A549 (cell line): ENCODE results near the gene UBA52.

Experiments
- NFE2L2 ChIP-seq: fragments of 150-350 bp; conservative IDR thresholded peaks from 2 replicates; pipeline ENCODE4 v1.6.1; 2014; ENCODE audit warnings: low read length
- RAD21 ChIP-seq, 2 experiments: fragments of >200 bp in 1 of 2; sonication (Bioruptor Twin) in 1 of 2; formaldehyde crosslinking in 1 of 2; IDR thresholded peaks in 1 of 2; conservative IDR thresholded peaks in 1 of 2; 2 replicates in 1 of 2; 3 replicates in 1 of 2; pipeline ENCODE4 v1.6.1; 2012 to 2018; ENCODE audit warnings: inconsistent platforms in 1 of 2
- RCOR1 ChIP-seq: fragments of 150-350 bp; IDR thresholded peaks from 2 replicates; pipeline ENCODE4 v1.6.1; 2014; ENCODE audit warnings: antibody characterized with exemption, low read length, low read depth
- USF2 ChIP-seq: fragments of 450-650 bp; IDR thresholded peaks from 2 replicates; pipeline ENCODE4 v1.6.1; 2014; ENCODE audit warnings: antibody characterized with exemption
- ZSCAN20 ChIP-seq: fragments of 250-450 bp; sonication (Bioruptor Pico); IDR thresholded peaks from 2 replicates; pipeline ENCODE4 v1.8.0; 2022; ENCODE audit warnings: mild to moderate bottlenecking, moderate library complexity
- TF ChIP-seq, protein P1 (sequence below): fragments of >200 bp; sonication (Bioruptor Twin); formaldehyde crosslinking; IDR thresholded peaks from 3 replicates; pipeline ENCODE4 v1.5.1; 2016
- TF ChIP-seq, protein P2 (sequence below): fragments of 200-600 bp; sonication (generic); IDR thresholded peaks from 2 replicates; pipeline ENCODE4 v1.6.1; 2016; ENCODE audit warnings: antibody characterized with exemption, mild to moderate bottlenecking, moderate library complexity

- TF ChIP-seq RAD21 (conservative IDR thresholded peaks at IDR 0.05 in 1 of 2, IDR thresholded peaks at IDR 0.05 in 1 of 2) (no peak), USF2 (no peak), RCOR1 (no peak), NFE2L2 (no peak), ZSCAN20 (CRISPR knock-in tag) (no peak)
- TF ChIP-seq, protein P1, sequence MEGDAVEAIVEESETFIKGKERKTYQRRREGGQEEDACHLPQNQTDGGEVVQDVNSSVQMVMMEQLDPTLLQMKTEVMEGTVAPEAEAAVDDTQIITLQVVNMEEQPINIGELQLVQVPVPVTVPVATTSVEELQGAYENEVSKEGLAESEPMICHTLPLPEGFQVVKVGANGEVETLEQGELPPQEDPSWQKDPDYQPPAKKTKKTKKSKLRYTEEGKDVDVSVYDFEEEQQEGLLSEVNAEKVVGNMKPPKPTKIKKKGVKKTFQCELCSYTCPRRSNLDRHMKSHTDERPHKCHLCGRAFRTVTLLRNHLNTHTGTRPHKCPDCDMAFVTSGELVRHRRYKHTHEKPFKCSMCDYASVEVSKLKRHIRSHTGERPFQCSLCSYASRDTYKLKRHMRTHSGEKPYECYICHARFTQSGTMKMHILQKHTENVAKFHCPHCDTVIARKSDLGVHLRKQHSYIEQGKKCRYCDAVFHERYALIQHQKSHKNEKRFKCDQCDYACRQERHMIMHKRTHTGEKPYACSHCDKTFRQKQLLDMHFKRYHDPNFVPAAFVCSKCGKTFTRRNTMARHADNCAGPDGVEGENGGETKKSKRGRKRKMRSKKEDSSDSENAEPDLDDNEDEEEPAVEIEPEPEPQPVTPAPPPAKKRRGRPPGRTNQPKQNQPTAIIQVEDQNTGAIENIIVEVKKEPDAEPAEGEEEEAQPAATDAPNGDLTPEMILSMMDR, result no peak
- TF ChIP-seq, protein P2, sequence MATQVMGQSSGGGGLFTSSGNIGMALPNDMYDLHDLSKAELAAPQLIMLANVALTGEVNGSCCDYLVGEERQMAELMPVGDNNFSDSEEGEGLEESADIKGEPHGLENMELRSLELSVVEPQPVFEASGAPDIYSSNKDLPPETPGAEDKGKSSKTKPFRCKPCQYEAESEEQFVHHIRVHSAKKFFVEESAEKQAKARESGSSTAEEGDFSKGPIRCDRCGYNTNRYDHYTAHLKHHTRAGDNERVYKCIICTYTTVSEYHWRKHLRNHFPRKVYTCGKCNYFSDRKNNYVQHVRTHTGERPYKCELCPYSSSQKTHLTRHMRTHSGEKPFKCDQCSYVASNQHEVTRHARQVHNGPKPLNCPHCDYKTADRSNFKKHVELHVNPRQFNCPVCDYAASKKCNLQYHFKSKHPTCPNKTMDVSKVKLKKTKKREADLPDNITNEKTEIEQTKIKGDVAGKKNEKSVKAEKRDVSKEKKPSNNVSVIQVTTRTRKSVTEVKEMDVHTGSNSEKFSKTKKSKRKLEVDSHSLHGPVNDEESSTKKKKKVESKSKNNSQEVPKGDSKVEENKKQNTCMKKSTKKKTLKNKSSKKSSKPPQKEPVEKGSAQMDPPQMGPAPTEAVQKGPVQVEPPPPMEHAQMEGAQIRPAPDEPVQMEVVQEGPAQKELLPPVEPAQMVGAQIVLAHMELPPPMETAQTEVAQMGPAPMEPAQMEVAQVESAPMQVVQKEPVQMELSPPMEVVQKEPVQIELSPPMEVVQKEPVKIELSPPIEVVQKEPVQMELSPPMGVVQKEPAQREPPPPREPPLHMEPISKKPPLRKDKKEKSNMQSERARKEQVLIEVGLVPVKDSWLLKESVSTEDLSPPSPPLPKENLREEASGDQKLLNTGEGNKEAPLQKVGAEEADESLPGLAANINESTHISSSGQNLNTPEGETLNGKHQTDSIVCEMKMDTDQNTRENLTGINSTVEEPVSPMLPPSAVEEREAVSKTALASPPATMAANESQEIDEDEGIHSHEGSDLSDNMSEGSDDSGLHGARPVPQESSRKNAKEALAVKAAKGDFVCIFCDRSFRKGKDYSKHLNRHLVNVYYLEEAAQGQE, result no peak
These were observed 26.4 kb downstream of the UBA52 start for GRCh38 chr19:18597809-18598660.
